Duodenal mucosa (tissue), 2 donors: ENCODE data around the gene TSPAN9.

Experiments used
- H3K27ac ChIP-seq: one replicate; pipeline ENCODE4 v1.7.0; 2013; ENCODE audit warnings: low read depth, low read length
- H3K27me3 ChIP-seq, 2 donors: one replicate each; pipeline ENCODE4 v1.7.0; 2013; ENCODE audit warnings: low read length in 2 of 2, control low read depth in 1 of 2; ENCODE audit not compliant: insufficient read depth in 2 of 2, control insufficient read depth in 1 of 2
- H3K36me3 ChIP-seq, 2 donors: one replicate each; pipeline ENCODE4 v1.7.0; 2013; ENCODE audit warnings: low read length in 2 of 2, control low read depth in 1 of 2; ENCODE audit not compliant: insufficient read depth in 2 of 2, control insufficient read depth in 1 of 2
- H3K4me1 ChIP-seq, 2 donors: one replicate each; pipeline ENCODE4 v1.7.0; 2013; ENCODE audit warnings: low read length in 2 of 2, control low read depth in 1 of 2; ENCODE audit not compliant: insufficient read depth in 2 of 2, control insufficient read depth in 1 of 2
- H3K4me3 ChIP-seq, 2 donors: one replicate each; pipeline ENCODE4 v1.7.0; 2013; ENCODE audit warnings: low read length in 2 of 2, low read depth in 1 of 2
- H3K9ac ChIP-seq, 2 donors: one replicate each; pipeline ENCODE4 v1.7.0; 2013; ENCODE audit warnings: low read length in 2 of 2, low read depth in 1 of 2
- H3K9me3 ChIP-seq, 2 donors: one replicate each; pipeline ENCODE4 v1.7.0; 2013; ENCODE audit warnings: low read length in 2 of 2, control low read depth in 1 of 2; ENCODE audit not compliant: control insufficient read depth in 1 of 2

Gene TSPAN9

GRCh38 chr12:3036901-3037600, 40.1 kb upstream of the TSPAN9 start:
- Histone ChIP-seq H3K9ac (no peak overlapping the region), H3K27ac (no peak overlapping the region), H3K9me3 (no peaks in the 10 kb centered on the region), H3K36me3 (peaks cover 6 to 9% of the 10 kb centered on the region in 2 donors), H3K27me3 (no peaks in the 10 kb centered on the region), H3K4me3 (no peak overlapping the region), H3K4me1 (peaks cover 0 to 6% of the 10 kb centered on the region in 2 donors)

GRCh38 chr12:3038166-3038565, 39.0 kb upstream of the TSPAN9 start:
- H3K4me1 ChIP-seq, result peaks cover 0 to 6% of the 10 kb centered on the region in 2 donors
- peaks cover 0 to 2% of the 10 kb centered on the region in 2 donors for H3K27me3 ChIP-seq
- H3K9ac ChIP-seq, result no peak overlapping the region
- peaks cover 6 to 9% of the 10 kb centered on the region in 2 donors for H3K36me3 ChIP-seq
- H3K27ac ChIP-seq, result no peak overlapping the region
- no peaks in the 10 kb centered on the region for H3K9me3 ChIP-seq
- no peak overlapping the region for H3K4me3 ChIP-seq

GRCh38 chr12:3038926-3039510, 38.2 kb upstream of the TSPAN9 start:
- Histone ChIP-seq H3K36me3 (peaks cover 6 to 9% of the 10 kb centered on the region in 2 donors), H3K9ac (no peak overlapping the region), H3K27ac (no peak overlapping the region), H3K27me3 (peaks cover 0 to 2% of the 10 kb centered on the region in 2 donors), H3K9me3 (no peaks in the 10 kb centered on the region), H3K4me1 (peaks cover 0 to under 1% of the 10 kb centered on the region in 2 donors), H3K4me3 (no peak overlapping the region)

GRCh38 chr12:3040026-3040656, 37.0 kb upstream of the TSPAN9 start:
- peaks cover 0 to 2% of the 10 kb centered on the region in 2 donors for H3K27me3 ChIP-seq
- no peak overlapping the region for H3K4me3 ChIP-seq
- H3K9ac ChIP-seq, result no peak overlapping the region
- no peaks in the 10 kb centered on the region for H3K9me3 ChIP-seq
- H3K27ac ChIP-seq, result no peak overlapping the region
- no peaks in the 10 kb centered on the region for H3K4me1 ChIP-seq
- H3K36me3 ChIP-seq, result peaks cover 6 to 9% of the 10 kb centered on the region in 2 donors

GRCh38 chr12:3040663-3041544, 36.3 kb upstream of the TSPAN9 start:
- no peak overlapping the region for H3K9ac ChIP-seq
- no peak overlapping the region for H3K4me3 ChIP-seq
- peaks cover 6 to 9% of the 10 kb centered on the region in 2 donors for H3K36me3 ChIP-seq
- H3K27me3 ChIP-seq, result peaks cover 0 to 2% of the 10 kb centered on the region in 2 donors
- H3K27ac ChIP-seq, result no peak overlapping the region
- no peaks in the 10 kb centered on the region for H3K9me3 ChIP-seq
- no peaks in the 10 kb centered on the region for H3K4me1 ChIP-seq

GRCh38 chr12:3041558-3042164, 35.5 kb upstream of the TSPAN9 start:
- no peak overlapping the region for H3K4me3 ChIP-seq
- no peaks in the 10 kb centered on the region for H3K9me3 ChIP-seq
- no peaks in the 10 kb centered on the region for H3K4me1 ChIP-seq
- peaks cover 0 to 2% of the 10 kb centered on the region in 2 donors for H3K27me3 ChIP-seq
- H3K27ac ChIP-seq, result no peak overlapping the region
- peaks cover 6 to 9% of the 10 kb centered on the region in 2 donors for H3K36me3 ChIP-seq
- H3K9ac ChIP-seq, result no peak overlapping the region

- no peaks in the 10 kb centered on the region for H3K9me3 ChIP-seq
- H3K9ac ChIP-seq, result no peak overlapping the region
- H3K27me3 ChIP-seq, result peaks cover 0 to 2% of the 10 kb centered on the region in 2 donors
- no peaks in the 10 kb centered on the region for H3K4me1 ChIP-seq
- no peak overlapping the region for H3K4me3 ChIP-seq
- H3K36me3 ChIP-seq, result peaks cover 6 to 9% of the 10 kb centered on the region in 2 donors
- H3K27ac ChIP-seq, result no peak overlapping the region
Measured at GRCh38 chr12:3042394-3042793, 34.8 kb upstream of the TSPAN9 start.

- no peak overlapping the region for H3K9ac ChIP-seq
- H3K4me1 ChIP-seq, result no peaks in the 10 kb centered on the region
- no peaks in the 10 kb centered on the region for H3K9me3 ChIP-seq
- no peak overlapping the region for H3K4me3 ChIP-seq
- peaks cover 0 to 2% of the 10 kb centered on the region in 2 donors for H3K27me3 ChIP-seq
- H3K27ac ChIP-seq, result no peak overlapping the region
- H3K36me3 ChIP-seq, result peaks cover 2 to 8% of the 10 kb centered on the region in 2 donors
Measured at GRCh38 chr12:3042826-3043225, 34.4 kb upstream of the TSPAN9 start.

- Histone ChIP-seq H3K4me1 (no peaks in the 10 kb centered on the region), H3K36me3 (peaks cover 0 to 5% of the 10 kb centered on the region in 2 donors), H3K9ac (no peak overlapping the region), H3K9me3 (no peaks in the 10 kb centered on the region), H3K27me3 (peaks cover 0 to 2% of the 10 kb centered on the region in 2 donors), H3K27ac (no peak overlapping the region), H3K4me3 (no peak overlapping the region)
Measured at GRCh38 chr12:3043406-3043805, 33.8 kb upstream of the TSPAN9 start.
